ENCODE measurements around the gene ZNF827. TPM values are rescaled to one million over a fixed set of nuclear protein-coding genes. Genes with fewer than 3 reads are reported as not detected.

Gene ZNF827
- total and polyA plus RNA-seq, 2 of the 8 experiments (the other 6 are each of a cell fraction or from before 2014, with no cell fraction given): 25.3 to 26.2 TPM

GRCh38 chr4:145735347-145735675 lies 203.3 kb downstream of the ZNF827 start:
- no peak overlapping the region for H3K23ac ChIP-seq (ENCODE audit: insufficient read length)
- H4K20me1 ChIP-seq (replicated peaks in 1 of 2; ENCODE audit: control insufficient read depth in 1 of 2, insufficient read depth in 2 of 2, low read length in 2 of 2): no peaks in the 10 kb centered on the region
- no peak overlapping the region for H3K14ac ChIP-seq (ENCODE audit: insufficient read length)
- no peak overlapping the region for H3K56ac ChIP-seq (replicated peaks; ENCODE audit: insufficient read length, low read depth, low read length)
- no peak overlapping the region for H4K91ac ChIP-seq (replicated peaks; ENCODE audit: insufficient read length, low read length)
- H4K5ac ChIP-seq (ENCODE audit: insufficient read length, low read depth, low read length): no peak overlapping the region
- H3K4me3 ChIP-seq (ENCODE audit: extremely low read depth in 1 of 4, insufficient read depth in 2 of 4, low read depth in 3 of 4, low read length in 4 of 4): no peak overlapping the region
- peak overlapping the region; percentile 26; the same call in 1 of the 2 replicates for H2BK20ac ChIP-seq (ENCODE audit: low read length)
- WGBS, 2 experiments (ENCODE audit: extremely low coverage in 1 of 2, insufficient coverage in 1 of 2, insufficient read length in 1 of 2, insufficient replicate concordance in 2 of 2, low coverage in 1 of 2, low lambda C conversion rate in 2 of 2, missing lambda C conversion rate in 1 of 2): 93% methylated on average over 2 of the region's 2 CpGs; no CpG with 5 or more reads in 1 of the 2 experiments
- no peak overlapping the region for H2AK5ac ChIP-seq (ENCODE audit: low read depth, low read length)
- H3K27ac ChIP-seq (ENCODE audit: low read depth, low read length): no peak overlapping the region
- no peaks in the 10 kb centered on the region for H3K79me2 ChIP-seq (ENCODE audit: control insufficient read depth in 1 of 2, insufficient read depth in 2 of 2, low read length in 2 of 2)
- H2AFZ ChIP-seq (ENCODE audit: low read length): no peak overlapping the region
- H2BK12ac ChIP-seq (ENCODE audit: low read depth, low read length): peak overlapping the region; percentile 53; the same call in 1 of the 2 replicates
- no peak overlapping the region for H2BK120ac ChIP-seq (replicated peaks; ENCODE audit: low read depth, low read length)
- H3K27me3 ChIP-seq (replicated peaks in 1 of 4; ENCODE audit: control insufficient read depth in 3 of 4, extremely low read depth in 1 of 4, insufficient read depth in 3 of 4, low read length in 3 of 4): no peaks in the 10 kb centered on the region; a peak in 2 of 7 replicates
- no peak overlapping the region for H3K4ac ChIP-seq (replicated peaks; ENCODE audit: insufficient read length, low read depth, low read length)
- no peak for FAIRE-seq
- ChIA-PET POLR2A (ENCODE audit: partially characterized antibody) (interaction anchor here (1.2 kb wide), 1 partner anchor 112 kb away, joined by 4 read pairs; no protein-coding TSS in a partner anchor), CTCF (ENCODE audit: partially characterized antibody) (no interaction called here)
- H3K4me1 ChIP-seq (replicated peaks in 1 of 4; ENCODE audit: control insufficient read depth in 3 of 4, insufficient read depth in 4 of 4, low read length in 3 of 4): peaks cover 3 to 13% (median 9%) of the 10 kb centered on the region in 4 experiments
- H2BK5ac ChIP-seq (ENCODE audit: low read depth, low read length): peak overlapping the region; percentile 29; the same call in 1 of the 2 replicates
- H4K8ac ChIP-seq (ENCODE audit: extremely low read depth, insufficient read depth, low read length): no peak overlapping the region
- no peak for DNase-seq (ENCODE audit: low read depth in 1 of 2, low spot score in 2 of 2)
- no peak overlapping the region for H3K9ac ChIP-seq (replicated peaks in 1 of 4; ENCODE audit: extremely low read depth in 1 of 4, low read depth in 3 of 4, low read length in 3 of 4)
- H3K4me2 ChIP-seq (ENCODE audit: insufficient read depth in 1 of 2, low read depth in 2 of 2, low read length in 2 of 2): 0 out of 4 replicates have a peak overlapping the region, but pooled peaks of 1 of the 2 experiments have one; percentile 11
- no peaks in the 10 kb centered on the region for H3K79me1 ChIP-seq (ENCODE audit: low read depth, low read length)
- peak overlapping the region; percentile 37; the same call in 1 of the 2 replicates for H2BK15ac ChIP-seq (ENCODE audit: low read length)
- peak overlapping the region; percentile 25 for H3K18ac ChIP-seq (ENCODE audit: extremely low read depth, low read length)
- H3K23me2 ChIP-seq (ENCODE audit: low read depth, low read length): no peaks in the 10 kb centered on the region; the same call in 1 of the 2 replicates
- H3K36me3 ChIP-seq (ENCODE audit: control insufficient read depth in 2 of 4, insufficient read depth in 4 of 4, low read length in 3 of 4): no peaks in the 10 kb centered on the region
- H3K9me3 ChIP-seq (ENCODE audit: insufficient read depth in 2 of 2, low read depth in 1 of 2, low read length in 1 of 2): no peaks in the 10 kb centered on the region
- no peak for TF ChIP-seq KDM1A (IDR thresholded peaks at IDR 0.05; ENCODE audit: borderline replicate concordance, low read length)
- TF ChIP-seq SRF (IDR thresholded peaks at IDR 0.05; ENCODE audit: low read depth, low read length): no peak
- TF ChIP-seq SP4 (IDR thresholded peaks at IDR 0.05; ENCODE audit: low read length): no peak
- no peak for TF ChIP-seq RFX5 (IDR thresholded peaks at IDR 0.05; ENCODE audit: borderline replicate concordance, low read depth, low read length)
- TF ChIP-seq SIN3A (conservative IDR thresholded peaks at IDR 0.05 in 1 of 2, IDR thresholded peaks at IDR 0.05 in 1 of 2; ENCODE audit: low read depth in 1 of 2, low read length in 2 of 2): no peak
- TF ChIP-seq, protein P1, sequence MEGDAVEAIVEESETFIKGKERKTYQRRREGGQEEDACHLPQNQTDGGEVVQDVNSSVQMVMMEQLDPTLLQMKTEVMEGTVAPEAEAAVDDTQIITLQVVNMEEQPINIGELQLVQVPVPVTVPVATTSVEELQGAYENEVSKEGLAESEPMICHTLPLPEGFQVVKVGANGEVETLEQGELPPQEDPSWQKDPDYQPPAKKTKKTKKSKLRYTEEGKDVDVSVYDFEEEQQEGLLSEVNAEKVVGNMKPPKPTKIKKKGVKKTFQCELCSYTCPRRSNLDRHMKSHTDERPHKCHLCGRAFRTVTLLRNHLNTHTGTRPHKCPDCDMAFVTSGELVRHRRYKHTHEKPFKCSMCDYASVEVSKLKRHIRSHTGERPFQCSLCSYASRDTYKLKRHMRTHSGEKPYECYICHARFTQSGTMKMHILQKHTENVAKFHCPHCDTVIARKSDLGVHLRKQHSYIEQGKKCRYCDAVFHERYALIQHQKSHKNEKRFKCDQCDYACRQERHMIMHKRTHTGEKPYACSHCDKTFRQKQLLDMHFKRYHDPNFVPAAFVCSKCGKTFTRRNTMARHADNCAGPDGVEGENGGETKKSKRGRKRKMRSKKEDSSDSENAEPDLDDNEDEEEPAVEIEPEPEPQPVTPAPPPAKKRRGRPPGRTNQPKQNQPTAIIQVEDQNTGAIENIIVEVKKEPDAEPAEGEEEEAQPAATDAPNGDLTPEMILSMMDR (IDR thresholded peaks at IDR 0.05; ENCODE audit: control extremely low read depth in 1 of 3, insufficient read depth in 1 of 3, low read depth in 1 of 3, low read length in 3 of 3): no peak
- no peak for TF ChIP-seq CHD1 (IDR thresholded peaks at IDR 0.05; ENCODE audit: low read depth, low read length)
- TF ChIP-seq CREB1 (IDR thresholded peaks at IDR 0.05): no peak
- TF ChIP-seq SUZ12 (IDR thresholded peaks at IDR 0.05; ENCODE audit: low read length): no peak
- TF ChIP-seq EP300 (IDR thresholded peaks at IDR 0.05; ENCODE audit: borderline replicate concordance in 1 of 2, low read depth in 2 of 2, low read length in 2 of 2): no peak
- TF ChIP-seq EZH2 (IDR thresholded peaks at IDR 0.05; ENCODE audit: low read depth, low read length, severe bottlenecking): no peak

All from H1 (cell line).